GM18868 (cell line): Measurements from ENCODE around the gene COL9A1.
A peak's percentile ranks its signal among the peaks of the same experiment; 100 is the strongest.

ENCODE experiments used
- ATAC-seq: cut with Tn5 transposase; IDR thresholded peaks from one replicate; pipeline ENCODE4 v1.9.1; 2021; ENCODE audit warnings: mild to moderate bottlenecking, moderate library complexity; ENCODE audit not compliant: unreplicated experiment

COL9A1 gene

GRCh38 chr6:70289299-70289698 is 13.6 kb downstream of the COL9A1 start:
- no peak for ATAC-seq

- no peak for ATAC-seq
These were observed 16.0 kb downstream of the COL9A1 start for GRCh38 chr6:70286905-70287304.

GRCh38 chr6:70285201-70285600 is 17.7 kb downstream of the COL9A1 start:
- ATAC-seq: no peak

- no peak for ATAC-seq
These were observed 19.9 kb downstream of the COL9A1 start for GRCh38 chr6:70282919-70283461.

GRCh38 chr6:70282312-70282918 is 20.5 kb downstream of the COL9A1 start:
- no peak for ATAC-seq

- no peak for ATAC-seq
These were observed 21.0 kb downstream of the COL9A1 start for GRCh38 chr6:70281923-70282311.

- ATAC-seq: no peak
These were observed 22.5 kb downstream of the COL9A1 start for GRCh38 chr6:70280400-70280853.

- no peak for ATAC-seq
These were observed 25.4 kb downstream of the COL9A1 start for GRCh38 chr6:70277470-70277869.

GRCh38 chr6:70274338-70274737 is 28.5 kb downstream of the COL9A1 start:
- no peak for ATAC-seq

- no peak for ATAC-seq
These were observed 30.8 kb downstream of the COL9A1 start for GRCh38 chr6:70272071-70272470.

GRCh38 chr6:70270287-70271005 is 32.4 kb downstream of the COL9A1 start:
- ATAC-seq: peak; percentile 91

GRCh38 chr6:70266142-70266541 is 36.7 kb downstream of the COL9A1 start:
- no peak for ATAC-seq

GRCh38 chr6:70264306-70264705 is 38.6 kb downstream of the COL9A1 start:
- ATAC-seq: no peak

- ATAC-seq: no peak
These were observed 44.4 kb downstream of the COL9A1 start for GRCh38 chr6:70258483-70258882.

- no peak for ATAC-seq
These were observed 45.1 kb downstream of the COL9A1 start for GRCh38 chr6:70257768-70258273.

GRCh38 chr6:70254784-70255183 is 48.1 kb downstream of the COL9A1 start:
- no peak for ATAC-seq

- no peak for ATAC-seq
These were observed 49.0 kb downstream of the COL9A1 start for GRCh38 chr6:70253923-70254322.

- no peak for ATAC-seq
These were observed 50.3 kb downstream of the COL9A1 start for GRCh38 chr6:70252604-70253003.

GRCh38 chr6:70246118-70246517 is 56.8 kb downstream of the COL9A1 start:
- ATAC-seq: no peak

- ATAC-seq: no peak
These were observed 60.9 kb downstream of the COL9A1 start for GRCh38 chr6:70241991-70242420.

GRCh38 chr6:70241031-70241430 is 61.9 kb downstream of the COL9A1 start:
- no peak for ATAC-seq

GRCh38 chr6:70236343-70236742 is 66.5 kb downstream of the COL9A1 start:
- no peak for ATAC-seq
